K562 (cell line): ENCODE results near the gene NECTIN4. TPM values are rescaled to one million over a fixed set of nuclear protein-coding genes. Genes with fewer than 3 reads are reported as not detected.
A peak's percentile ranks its signal among the peaks of the same experiment; 100 is the strongest.

Experiments
- E2F1 ChIP-seq: sonication (generic); formaldehyde crosslinking; IDR thresholded peaks from 2 replicates; pipeline ENCODE4 v1.8.1; 2023; ENCODE audit warnings: mild to moderate bottlenecking, missing genetic modification reagents, moderate library complexity
- FIP1L1 ChIP-seq: fragments of 200-400 bp; formaldehyde crosslinking; IDR thresholded peaks from 2 replicates; pipeline ENCODE4 v1.6.1; 2018; ENCODE audit warnings: mild to moderate bottlenecking, low read depth, low read length; ENCODE audit not compliant: poor library complexity, severe bottlenecking
- FOXM1 ChIP-seq, 2 experiments: fragments of 450-650 bp in 1 of 2; sonication (generic) in 1 of 2; formaldehyde crosslinking in 1 of 2; IDR thresholded peaks; 2 replicates each; pipeline versions ENCODE4 v1.6.1 to v1.9.0; 2017 to 2022; ENCODE audit warnings: low read depth in 2 of 2, mild to moderate bottlenecking in 2 of 2, missing genetic modification reagents in 1 of 2, moderate library complexity in 1 of 2
- FOXP4 ChIP-seq: sonication (generic); formaldehyde crosslinking; IDR thresholded peaks from 2 replicates; pipeline ENCODE4 v1.8.0; 2022; ENCODE audit warnings: mild to moderate bottlenecking, missing genetic modification reagents, borderline replicate concordance
- HNRNPL ChIP-seq: fragments of 200-400 bp; formaldehyde crosslinking; IDR thresholded peaks from 2 replicates; pipeline ENCODE4 v1.6.1; 2017; ENCODE audit warnings: low read depth, mild to moderate bottlenecking, low read length
- HOXB6 ChIP-seq: fragments of 250-450 bp; sonication (Bioruptor Pico); IDR thresholded peaks from 2 replicates; pipeline ENCODE4 v1.5.1; 2022; ENCODE audit warnings: mild to moderate bottlenecking, borderline replicate concordance
- NCOA1 ChIP-seq: fragments of 450-650 bp; IDR thresholded peaks from 2 replicates; pipeline ENCODE4 v1.6.1; 2016; ENCODE audit warnings: low read depth
- RFX7 ChIP-seq: fragments of 250-450 bp; sonication (Bioruptor Pico); IDR thresholded peaks from 2 replicates; pipeline ENCODE4 v1.5.1; 2021; ENCODE audit warnings: mild to moderate bottlenecking
- STAG1 ChIP-seq: sonication (generic); formaldehyde crosslinking; IDR thresholded peaks from 2 replicates; pipeline ENCODE4 v1.5.0; 2020; ENCODE audit warnings: missing genetic modification reagents, borderline replicate concordance
- TAF9B ChIP-seq: fragments of 450-650 bp; IDR thresholded peaks from 2 replicates; pipeline ENCODE4 v1.6.1; 2018; ENCODE audit warnings: mild to moderate bottlenecking; ENCODE audit not compliant: partially characterized antibody
- ZC3H11A ChIP-seq: IDR thresholded peaks from 2 replicates; pipeline ENCODE4 v1.6.1; 2012; ENCODE audit warnings: low read depth, low read length, improper control_type of control experiment
- polyA plus RNA-seq, 8 experiments: library from polyadenylated mRNA; depleted of rRNA in 4 of 8; stranded (reverse) in 5 of 8; unstranded in 3 of 8; fragments of >200 nt; fragmentation: Nextera tagmentation in 2 of 8; fragmentation: Illumina TruSeq in 1 of 8; extraction: Ambion mirVana in 2 of 8; extraction: Trizol in 1 of 8; gene quantifications; 2 replicates each; pipeline versions ENCODE4 v1.2.1 to v1.2.3, GENCODE V29; 2011 to 2014; ENCODE audit warnings: inconsistent platforms in 1 of 8, missing spikeins in 1 of 8
- total RNA-seq, 7 experiments: library from RNA; depleted of rRNA in 6 of 7; stranded (reverse); fragments of >200 nt in 6 of 7; fragmentation: Illumina TruSeq in 2 of 7; extraction: Trizol in 2 of 7; gene quantifications; 2 replicates each; pipeline versions ENCODE4 v1.2.1 to v1.2.3, GENCODE V29; 2011 to 2021; ENCODE audit warnings: low replicate concordance in 1 of 7
- TF ChIP-seq, protein P1 (sequence below): sonication (generic); formaldehyde crosslinking; IDR thresholded peaks from 2 replicates; pipeline ENCODE4 v1.4.0; 2020; ENCODE audit warnings: mild to moderate bottlenecking, missing genetic modification reagents

Gene NECTIN4
- total and polyA plus RNA-seq, 9 of the 15 experiments (the other 6 are each of a cell fraction or from before 2014, with no cell fraction given): 0.01 to 0.09 TPM; not detected in 7

DNA sequence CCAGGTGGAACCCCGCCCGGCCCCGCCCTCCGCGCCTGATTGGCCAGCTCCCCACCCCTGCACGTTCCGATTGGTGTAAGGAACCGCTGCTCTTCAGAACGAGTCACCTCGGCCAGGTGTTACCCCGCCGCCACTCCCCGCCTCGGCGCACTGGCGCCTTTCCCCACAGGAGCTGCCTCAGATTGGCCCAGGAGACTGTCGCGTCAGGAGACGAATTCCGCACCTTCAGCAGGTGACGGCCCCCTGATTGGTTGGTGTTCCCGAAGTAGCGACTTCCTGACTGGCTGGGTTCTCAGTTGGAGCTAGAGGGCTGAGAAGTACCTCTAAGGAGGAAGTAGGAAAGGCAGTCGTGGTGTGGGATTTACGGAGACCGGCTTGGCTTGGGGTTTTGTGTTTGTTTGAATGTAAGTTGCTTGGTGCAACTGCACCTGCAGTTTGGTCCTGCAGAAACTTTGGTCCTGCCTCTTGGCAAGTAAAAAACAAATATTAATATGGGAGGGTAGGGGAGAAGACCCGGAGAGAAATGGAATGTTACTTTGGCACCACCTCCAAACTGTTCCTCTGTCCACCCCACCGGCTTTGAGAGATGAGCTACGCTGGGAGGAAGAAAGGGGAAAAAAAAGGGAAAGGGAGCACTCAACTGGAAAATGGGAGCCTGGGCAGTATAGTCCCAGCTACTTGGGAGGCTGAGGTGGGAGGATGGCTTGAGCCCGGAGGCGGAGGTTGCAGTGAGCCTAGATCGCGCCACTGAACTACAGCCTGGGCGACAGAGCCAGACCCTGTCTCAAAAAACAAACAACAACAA lies 68.0 kb downstream of the NECTIN4 start (continued):
- TF ChIP-seq STAG1 (CRISPR knock-in tag) (no peak), FIP1L1 (no peak), E2F1 (CRISPR knock-in tag) (no peak), HOXB6 (no peak), NCOA1 (peak; percentile 36; the same call in 1 of the 2 replicates), FOXP4 (CRISPR knock-in tag) (no peak), RFX7 (CRISPR knock-in tag) (no peak), FOXM1 (IDR thresholded peaks at IDR 0.05; ENCODE audit: low read depth) (no peak), FOXM1 (CRISPR knock-in tag; IDR thresholded peaks at IDR 0.05; ENCODE audit: low read depth) (no peak), HNRNPL (no peak), ZC3H11A (no peak), TAF9B (peak; percentile 3)
- TF ChIP-seq, protein P1, sequence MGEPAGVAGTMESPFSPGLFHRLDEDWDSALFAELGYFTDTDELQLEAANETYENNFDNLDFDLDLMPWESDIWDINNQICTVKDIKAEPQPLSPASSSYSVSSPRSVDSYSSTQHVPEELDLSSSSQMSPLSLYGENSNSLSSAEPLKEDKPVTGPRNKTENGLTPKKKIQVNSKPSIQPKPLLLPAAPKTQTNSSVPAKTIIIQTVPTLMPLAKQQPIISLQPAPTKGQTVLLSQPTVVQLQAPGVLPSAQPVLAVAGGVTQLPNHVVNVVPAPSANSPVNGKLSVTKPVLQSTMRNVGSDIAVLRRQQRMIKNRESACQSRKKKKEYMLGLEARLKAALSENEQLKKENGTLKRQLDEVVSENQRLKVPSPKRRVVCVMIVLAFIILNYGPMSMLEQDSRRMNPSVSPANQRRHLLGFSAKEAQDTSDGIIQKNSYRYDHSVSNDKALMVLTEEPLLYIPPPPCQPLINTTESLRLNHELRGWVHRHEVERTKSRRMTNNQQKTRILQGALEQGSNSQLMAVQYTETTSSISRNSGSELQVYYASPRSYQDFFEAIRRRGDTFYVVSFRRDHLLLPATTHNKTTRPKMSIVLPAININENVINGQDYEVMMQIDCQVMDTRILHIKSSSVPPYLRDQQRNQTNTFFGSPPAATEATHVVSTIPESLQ: no peak
